Right lobe of liver (tissue), 6 donors: ENCODE results near the gene AMELX. TPM values are rescaled to one million over a fixed set of nuclear protein-coding genes. Genes with fewer than 3 reads are reported as not detected.

ENCODE experiments used
- ATAC-seq, 4 donors: fragments of 200-7000 bp; cut with Tn5 transposase; one replicate each; pipeline ENCODE4 v1.9.1; 2020; ENCODE audit warnings: mild to moderate bottlenecking in 4 of 4, moderate library complexity in 4 of 4
- DNase-seq, 3 donors: peaks; one replicate each; pipeline ENCODE4 v3.0.0-alpha.2; 2020
- H3K27ac ChIP-seq, 3 donors: fragments of 200-600 bp; one replicate each; pipeline ENCODE4 v1.8.0; 2022
- H3K27me3 ChIP-seq, 2 donors: fragments of 200-600 bp; one replicate each; pipeline ENCODE4 v1.8.0; 2022
- H3K36me3 ChIP-seq, 4 donors: fragments of 200-600 bp; sonication (generic) in 1 of 4; one replicate each; pipeline versions ENCODE4 v1.5.1 to v1.8.0; 2017 to 2022; ENCODE audit warnings: control low read depth in 1 of 4
- H3K4me1 ChIP-seq, 4 donors: fragments of 200-600 bp; sonication (generic) in 1 of 4; one replicate each; pipeline versions ENCODE4 v1.5.1 to v1.8.0; 2017 to 2022; ENCODE audit warnings: control low read depth in 1 of 4
- H3K4me3 ChIP-seq, 3 donors: fragments of 200-600 bp; one replicate each; pipeline ENCODE4 v1.8.0; 2022
- H3K9me3 ChIP-seq, 4 donors: fragments of 200-600 bp; sonication (generic) in 1 of 4; one replicate each; pipeline versions ENCODE4 v1.5.1 to v1.8.0; 2017 to 2022; ENCODE audit warnings: control low read depth in 1 of 4
- POLR2A ChIP-seq: fragments of 450-650 bp; IDR thresholded peaks from one replicate; pipeline ENCODE4 v1.6.1; 2017; ENCODE audit warnings: antibody characterized with exemption, mild to moderate bottlenecking
- WGBS: methylation state at CpG from one replicate; pipeline ENCODE4 v1.1.6; 2018; ENCODE audit warnings: low coverage, low lambda C conversion rate; ENCODE audit not compliant: insufficient coverage; ENCODE audit errors: missing lambda C conversion rate; 5-methylcytosine and 5-hydroxymethylcytosine counted together
- intact Hi-C, 2 donors: fragments of 100-400 bp; cut with DNase I; formaldehyde crosslinking; loops; one replicate each; pipeline versions ENCODE4 v1.11.2 to v1.14.1; 2022
- total RNA-seq, 6 experiments: library from RNA; depleted of rRNA in 2 of 6; stranded (reverse); fragments of >200 nt in 2 of 6; fragmentation: NEBNext Ultra II Directional in 3 of 6; extraction: Animal tissue kit (Norgen Biotek cat#: 25700) in 3 of 6; gene quantifications; one replicate each; pipeline versions ENCODE4 v1.1.0 to v1.2.4, GENCODE V29; 2016 to 2023
- TF ChIP-seq, protein P1 (sequence below), 4 donors: fragments of 200-600 bp in 3 of 4; fragments of 450-650 bp in 1 of 4; IDR thresholded peaks; one replicate each; pipeline versions ENCODE4 v1.5.1 to v1.8.0; 2016 to 2022; ENCODE audit warnings: antibody characterized with exemption in 4 of 4, mild to moderate bottlenecking in 2 of 4
- donor health status: DM: no; HTN: yes; CAD: no.
- donor health status: DM: no; HTN: no; CAD: no.
- donor health status: DM: no; HTN: no; CAD: no.
- donor health status: DM: no; HTN: yes; CAD: no.
- donor health status: DM: no; HTN: yes; CAD: no.

Gene AMELX
- total RNA-seq, 6 experiments from 2014 or later, result not detected

DNA sequence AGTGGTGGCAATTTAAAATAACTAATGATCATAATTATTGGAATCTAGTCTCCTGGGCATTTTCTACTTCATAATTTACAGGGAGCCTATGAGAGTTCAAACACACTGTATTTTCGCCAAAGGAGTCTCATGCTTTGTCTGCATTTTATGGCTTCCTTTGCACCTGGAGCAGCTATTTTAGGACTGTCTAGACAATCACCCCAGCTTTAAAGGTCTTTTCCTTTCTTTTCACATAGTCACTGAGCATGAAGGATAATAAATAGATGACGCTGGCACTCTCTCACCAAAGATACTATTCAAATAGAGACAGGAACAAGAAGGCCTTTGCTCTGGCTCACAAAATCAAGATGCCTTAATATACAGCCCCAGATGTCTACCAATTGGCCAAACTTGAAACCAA lies 43.0 kb downstream of the AMELX start:
- no peaks in the 10 kb centered on the region for H3K36me3 ChIP-seq
- H3K9me3 ChIP-seq, result no peaks in the 10 kb centered on the region
- intact Hi-C loops, result no loop called here
- 49% methylated on average over 2 of the region's 2 CpGs for WGBS
- H3K4me1 ChIP-seq, result peaks cover 0 to 11% (median 3%) of the 10 kb centered on the region in 4 donors
- ATAC-seq, result no peak
- DNase-seq, result no peak
- H3K27ac ChIP-seq, result no peak overlapping the region
- TF ChIP-seq, protein P1, sequence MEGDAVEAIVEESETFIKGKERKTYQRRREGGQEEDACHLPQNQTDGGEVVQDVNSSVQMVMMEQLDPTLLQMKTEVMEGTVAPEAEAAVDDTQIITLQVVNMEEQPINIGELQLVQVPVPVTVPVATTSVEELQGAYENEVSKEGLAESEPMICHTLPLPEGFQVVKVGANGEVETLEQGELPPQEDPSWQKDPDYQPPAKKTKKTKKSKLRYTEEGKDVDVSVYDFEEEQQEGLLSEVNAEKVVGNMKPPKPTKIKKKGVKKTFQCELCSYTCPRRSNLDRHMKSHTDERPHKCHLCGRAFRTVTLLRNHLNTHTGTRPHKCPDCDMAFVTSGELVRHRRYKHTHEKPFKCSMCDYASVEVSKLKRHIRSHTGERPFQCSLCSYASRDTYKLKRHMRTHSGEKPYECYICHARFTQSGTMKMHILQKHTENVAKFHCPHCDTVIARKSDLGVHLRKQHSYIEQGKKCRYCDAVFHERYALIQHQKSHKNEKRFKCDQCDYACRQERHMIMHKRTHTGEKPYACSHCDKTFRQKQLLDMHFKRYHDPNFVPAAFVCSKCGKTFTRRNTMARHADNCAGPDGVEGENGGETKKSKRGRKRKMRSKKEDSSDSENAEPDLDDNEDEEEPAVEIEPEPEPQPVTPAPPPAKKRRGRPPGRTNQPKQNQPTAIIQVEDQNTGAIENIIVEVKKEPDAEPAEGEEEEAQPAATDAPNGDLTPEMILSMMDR (IDR thresholded peaks at IDR 0.05), result no peak
- no peaks in the 10 kb centered on the region for H3K27me3 ChIP-seq
- no peak overlapping the region for H3K4me3 ChIP-seq

DNA sequence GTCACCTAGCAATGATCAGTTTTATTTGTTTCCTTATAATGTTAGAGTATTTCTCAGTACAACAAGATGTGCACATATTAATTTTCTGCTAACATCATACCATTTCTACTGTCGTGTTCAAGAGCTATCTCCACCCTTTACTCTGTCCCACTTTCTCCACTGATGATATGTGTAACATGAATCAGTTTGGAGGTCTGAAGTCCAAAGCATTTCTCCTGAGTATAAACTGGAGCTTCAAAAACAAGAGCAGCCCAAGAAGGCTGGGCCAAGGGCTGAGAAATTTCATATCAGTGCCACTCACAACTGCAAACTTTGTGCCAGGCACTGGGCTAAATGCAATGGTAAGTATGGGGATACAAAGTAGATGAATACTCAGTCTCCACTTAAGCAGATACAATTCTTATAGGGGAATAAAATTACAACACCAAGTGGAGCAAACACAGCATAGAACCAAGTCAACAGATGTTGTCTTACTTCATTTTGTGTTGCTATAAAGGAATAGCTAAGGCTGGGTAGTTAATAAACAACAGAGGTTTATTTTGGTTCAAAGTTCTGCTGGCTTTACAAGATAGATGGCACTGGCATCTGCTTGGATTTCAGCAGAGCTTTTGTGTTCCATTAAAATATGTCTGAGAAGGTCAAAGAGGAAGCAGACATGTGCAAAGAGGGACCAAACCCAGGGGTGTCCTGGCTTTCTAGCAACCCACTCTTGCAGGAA lies 44.2 kb downstream of the AMELX start:
- DNase-seq (no peak), ATAC-seq (peak; percentile 64 to 87 (median 75))
- Histone ChIP-seq H3K4me1 (peaks cover 0 to 13% (median 5%) of the 10 kb centered on the region in 4 donors), H3K4me3 (no peak overlapping the region), H3K27ac (peak overlapping the region in 2 of 3 donors; percentile 5 to 11), H3K27me3 (no peaks in the 10 kb centered on the region), H3K9me3 (no peaks in the 10 kb centered on the region), H3K36me3 (no peaks in the 10 kb centered on the region)
- no peak for TF ChIP-seq POLR2A
- TF ChIP-seq, protein P1 (IDR thresholded peaks at IDR 0.05), result no peak
- intact Hi-C loops, result no loop called here
- 19% methylated on average over 1 of the region's 1 CpG for WGBS

DNA sequence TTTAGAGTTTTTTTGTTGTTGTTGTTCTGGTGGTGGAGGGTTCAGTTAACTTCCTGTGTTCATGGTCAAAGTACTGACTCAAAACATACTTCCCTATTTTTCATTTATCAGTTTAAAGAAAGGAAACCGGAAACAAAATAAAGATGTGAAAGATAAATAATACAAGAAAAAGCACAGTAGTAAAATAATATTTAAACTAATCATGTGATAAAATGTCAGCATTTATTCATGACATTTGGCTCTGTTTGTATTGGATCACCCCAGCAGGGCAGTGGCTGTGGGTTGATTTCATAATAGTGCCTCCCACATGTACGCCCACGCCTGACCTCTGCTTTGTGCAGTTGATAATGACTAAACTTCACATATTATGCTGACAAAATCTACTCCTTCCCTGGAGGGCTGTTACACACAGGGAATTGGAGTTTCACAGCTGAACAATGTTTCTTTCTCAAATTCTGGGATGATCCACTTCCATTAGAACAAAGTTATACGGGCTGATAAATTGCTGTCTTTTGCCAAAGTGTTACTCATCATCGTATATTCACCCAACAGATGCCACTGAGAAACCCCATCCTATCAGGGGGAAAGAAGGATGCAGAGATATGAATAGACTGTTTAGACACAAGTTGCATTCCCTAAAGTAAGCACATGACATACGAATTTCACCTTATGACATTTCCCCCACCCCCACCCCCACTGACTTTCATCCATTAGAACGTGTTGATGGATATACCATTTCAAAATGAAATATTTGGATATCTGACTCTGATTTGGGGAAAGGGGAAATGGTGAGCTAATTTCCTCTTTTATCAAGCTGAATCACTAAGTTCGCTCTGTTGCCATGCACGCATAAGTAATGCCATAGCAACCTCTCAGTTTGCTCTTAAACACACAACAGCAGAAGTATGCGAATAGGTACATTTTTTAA lies 48.3 kb downstream of the AMELX start:
- H3K27ac ChIP-seq, result peak overlapping the region; percentile 37 to 58 (median 52)
- 22% methylated on average over 10 of the region's 10 CpGs for WGBS
- H3K4me1 ChIP-seq, result peaks cover 0 to 13% (median 5%) of the 10 kb centered on the region in 4 donors
- H3K9me3 ChIP-seq, result no peaks in the 10 kb centered on the region
- ATAC-seq, result peak; percentile 85 to 93 (median 92)
- intact Hi-C loops, result no loop called here
- H3K4me3 ChIP-seq, result no peak overlapping the region
- TF ChIP-seq POLR2A, result peak; percentile 35
- TF ChIP-seq, protein P1 (IDR thresholded peaks at IDR 0.05), result no peak
- H3K36me3 ChIP-seq, result no peaks in the 10 kb centered on the region
- DNase-seq, result peak; percentile 69 to 75 (median 73)
- H3K27me3 ChIP-seq, result no peaks in the 10 kb centered on the region

DNA sequence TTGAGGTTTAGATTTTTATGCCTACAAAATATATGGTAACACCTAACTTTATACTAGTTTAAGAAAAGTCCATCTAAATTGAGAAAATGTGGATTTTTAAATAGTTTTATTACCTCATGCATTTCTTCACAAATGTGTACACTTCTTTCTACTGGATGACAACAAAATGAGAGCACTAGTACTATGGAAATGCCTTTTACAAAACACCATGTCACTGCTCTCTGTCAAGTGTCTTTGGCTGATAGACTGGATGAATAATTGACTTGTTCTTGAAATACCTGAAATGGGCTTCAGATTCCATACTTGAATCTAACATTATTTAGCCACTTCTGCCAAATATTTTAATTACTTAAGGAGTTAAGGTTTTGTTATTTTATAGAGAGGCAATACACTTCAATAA lies 49.5 kb downstream of the AMELX start:
- Histone ChIP-seq H3K27me3 (no peaks in the 10 kb centered on the region), H3K4me3 (no peak overlapping the region), H3K4me1 (peaks cover 0 to 13% (median 5%) of the 10 kb centered on the region in 4 donors), H3K36me3 (no peaks in the 10 kb centered on the region), H3K27ac (no peak overlapping the region), H3K9me3 (no peaks in the 10 kb centered on the region)
- DNase-seq, result no peak
- no peak for ATAC-seq
- no peak for TF ChIP-seq POLR2A
- TF ChIP-seq, protein P1 (IDR thresholded peaks at IDR 0.05), result no peak
- intact Hi-C loops, result no loop called here
